Ascending aorta (tissue), 2 donors: ENCODE data around the gene ACTR1A. TPM values are rescaled to one million over a fixed set of nuclear protein-coding genes. Genes with fewer than 3 reads are reported as not detected.
"Not testable (repeated sequence)": the region's sequence is repeated elsewhere in the genome, so short reads cannot be mapped to it uniquely, and the experiment has no call there.

ENCODE experiments used
- DNase-seq, 2 donors: peaks; one replicate each; pipeline ENCODE4 v3.0.0-alpha.2; 2019; ENCODE audit warnings: low spot score in 2 of 2
- H3K27ac ChIP-seq, 2 donors: fragments of 200-600 bp; sonication (generic); one replicate each; pipeline ENCODE4 v1.5.1; 2016 to 2017; ENCODE audit warnings: mild to moderate bottlenecking in 1 of 2
- H3K27me3 ChIP-seq: fragments of 200-600 bp; sonication (generic); one replicate; pipeline ENCODE4 v1.5.1; 2017
- H3K36me3 ChIP-seq, 2 donors: fragments of 200-600 bp; sonication (generic); one replicate each; pipeline ENCODE4 v1.5.1; 2016
- H3K4me1 ChIP-seq, 2 donors: fragments of 200-600 bp; sonication (generic); one replicate each; pipeline ENCODE4 v1.5.1; 2016 to 2017; ENCODE audit warnings: mild to moderate bottlenecking in 1 of 2
- H3K4me3 ChIP-seq, 2 donors: fragments of 200-600 bp; sonication (generic); one replicate each; pipeline ENCODE4 v1.5.1; 2016 to 2017; ENCODE audit warnings: mild to moderate bottlenecking in 1 of 2
- H3K9me3 ChIP-seq, 2 donors: fragments of 200-600 bp; sonication (generic); one replicate each; pipeline ENCODE4 v1.5.1; 2016
- intact Hi-C: fragments of 100-400 bp; cut with DNase I; formaldehyde crosslinking; loops from one replicate; pipeline ENCODE4 v1.15.1; 2023
- total RNA-seq: library from RNA; depleted of rRNA; stranded (reverse); fragments of >200 nt; gene quantifications from one replicate; pipeline ENCODE4 v1.1.0, GENCODE V29; 2016
- TF ChIP-seq, protein P1 (sequence below), 3 experiments: fragments of 200-600 bp in 2 of 3; fragments of 450-650 bp in 1 of 3; sonication (generic) in 2 of 3; IDR thresholded peaks; one replicate each; pipeline ENCODE4 v1.5.1; 2016 to 2019; ENCODE audit warnings: antibody characterized with exemption in 3 of 3, mild to moderate bottlenecking in 1 of 3, moderate library complexity in 1 of 3

Gene ACTR1A
- total RNA-seq, 1 donor from 2014 or later: 200 TPM

- peak overlapping the region; percentile 24 to 88 for H3K27ac ChIP-seq
- H3K27me3 ChIP-seq: no peaks in the 10 kb centered on the region
- TF ChIP-seq, protein P1, sequence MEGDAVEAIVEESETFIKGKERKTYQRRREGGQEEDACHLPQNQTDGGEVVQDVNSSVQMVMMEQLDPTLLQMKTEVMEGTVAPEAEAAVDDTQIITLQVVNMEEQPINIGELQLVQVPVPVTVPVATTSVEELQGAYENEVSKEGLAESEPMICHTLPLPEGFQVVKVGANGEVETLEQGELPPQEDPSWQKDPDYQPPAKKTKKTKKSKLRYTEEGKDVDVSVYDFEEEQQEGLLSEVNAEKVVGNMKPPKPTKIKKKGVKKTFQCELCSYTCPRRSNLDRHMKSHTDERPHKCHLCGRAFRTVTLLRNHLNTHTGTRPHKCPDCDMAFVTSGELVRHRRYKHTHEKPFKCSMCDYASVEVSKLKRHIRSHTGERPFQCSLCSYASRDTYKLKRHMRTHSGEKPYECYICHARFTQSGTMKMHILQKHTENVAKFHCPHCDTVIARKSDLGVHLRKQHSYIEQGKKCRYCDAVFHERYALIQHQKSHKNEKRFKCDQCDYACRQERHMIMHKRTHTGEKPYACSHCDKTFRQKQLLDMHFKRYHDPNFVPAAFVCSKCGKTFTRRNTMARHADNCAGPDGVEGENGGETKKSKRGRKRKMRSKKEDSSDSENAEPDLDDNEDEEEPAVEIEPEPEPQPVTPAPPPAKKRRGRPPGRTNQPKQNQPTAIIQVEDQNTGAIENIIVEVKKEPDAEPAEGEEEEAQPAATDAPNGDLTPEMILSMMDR (IDR thresholded peaks at IDR 0.05): no peak
- peak overlapping the region; percentile 93 to 100 for H3K4me3 ChIP-seq
- no peak for DNase-seq
- intact Hi-C loops: loop anchor here (1.0 to 10.0 kb wide), 11 partner anchors 40 to 1147 kb away; partner anchors contain the start of genes ARL3, BTRC, C10orf95 and CUEDC2
- no peaks in the 10 kb centered on the region for H3K9me3 ChIP-seq
- peaks cover 9 to 22% of the 10 kb centered on the region in 2 donors for H3K4me1 ChIP-seq
- no peaks in the 10 kb centered on the region for H3K36me3 ChIP-seq
Observed at GRCh38 chr10:102501201-102502028, 1.1 kb downstream of the ACTR1A start.

- peaks cover 9 to 24% of the 10 kb centered on the region in 2 donors for H3K4me1 ChIP-seq
- H3K9me3 ChIP-seq, H3K27ac ChIP-seq, H3K27me3 ChIP-seq, H3K36me3 ChIP-seq, H3K4me3 ChIP-seq: not testable (repeated sequence)
- intact Hi-C loops: loop anchor here (5.0 to 10.0 kb wide), 3 partner anchors 97 to 1146 kb away; partner anchors contain the start of genes BTRC and PITX3
- peak in 1 of 2 donors; percentile 59 for DNase-seq
Observed at GRCh38 chr10:102500686-102501085, 1.8 kb downstream of the ACTR1A start.

DNA sequence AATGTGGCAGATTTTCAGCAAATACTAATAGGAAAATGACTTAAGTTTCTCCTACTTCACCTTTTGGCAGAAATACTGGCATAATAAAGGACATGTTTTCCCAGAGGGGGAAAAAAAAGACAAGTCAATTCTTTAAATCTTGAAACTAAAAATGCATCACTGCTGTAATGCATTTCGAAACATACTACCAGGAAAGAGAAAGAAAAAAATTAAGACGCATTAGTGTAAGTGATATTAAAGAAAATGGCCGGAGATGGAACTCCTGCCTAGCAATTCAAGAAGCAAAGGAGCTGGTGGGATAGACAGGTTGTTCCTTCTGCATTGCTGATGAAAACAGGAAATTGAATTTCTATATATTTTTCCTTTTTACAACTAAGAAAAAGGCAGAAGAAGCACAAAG lies 3.2 kb downstream of the ACTR1A start:
- no peaks in the 10 kb centered on the region for H3K27me3 ChIP-seq
- H3K9me3 ChIP-seq: no peaks in the 10 kb centered on the region
- intact Hi-C loops: no loop called here
- H3K27ac ChIP-seq: no peak overlapping the region
- H3K4me3 ChIP-seq: no peak overlapping the region
- no peaks in the 10 kb centered on the region for H3K36me3 ChIP-seq
- DNase-seq: no peak
- TF ChIP-seq, protein P1 (IDR thresholded peaks at IDR 0.05): no peak
- H3K4me1 ChIP-seq: peaks cover 6 to 15% of the 10 kb centered on the region in 2 donors

DNA sequence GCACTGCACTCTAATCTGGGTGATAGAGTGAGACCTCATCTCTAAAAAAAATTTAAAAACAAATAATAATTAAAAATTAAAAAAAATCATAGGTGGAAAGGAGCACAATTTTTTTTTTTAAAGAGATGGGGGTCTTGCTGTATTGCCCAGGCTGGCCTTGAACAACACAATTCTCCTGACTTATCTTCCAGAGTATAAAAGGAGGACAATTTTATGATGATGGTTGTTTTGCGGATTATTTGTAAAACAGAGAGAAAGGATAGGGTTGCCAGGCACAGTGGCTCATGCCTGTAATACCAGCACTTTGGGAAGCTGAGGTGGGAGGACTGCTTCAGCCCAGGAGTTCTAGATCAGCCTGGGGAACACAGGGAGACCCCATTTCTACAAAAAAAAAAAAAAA lies 5.0 kb downstream of the ACTR1A start:
- H3K9me3 ChIP-seq: no peaks in the 10 kb centered on the region
- H3K27ac ChIP-seq: no peak overlapping the region
- peaks cover 9 to 22% of the 10 kb centered on the region in 2 donors for H3K4me1 ChIP-seq
- intact Hi-C loops: no loop called here
- H3K4me3 ChIP-seq: no peak overlapping the region
- TF ChIP-seq, protein P1 (IDR thresholded peaks at IDR 0.05): no peak
- no peak for DNase-seq
- H3K27me3 ChIP-seq: no peaks in the 10 kb centered on the region
- peaks cover 0 to 4% of the 10 kb centered on the region in 2 donors for H3K36me3 ChIP-seq

GRCh38 chr10:102493771-102494170 lies 8.7 kb downstream of the ACTR1A start:
- TF ChIP-seq, protein P1 (IDR thresholded peaks at IDR 0.05): no peak
- intact Hi-C loops: no loop called here
- H3K4me1 ChIP-seq: peaks cover 3 to 19% of the 10 kb centered on the region in 2 donors
- H3K36me3 ChIP-seq: peaks cover 14 to 22% of the 10 kb centered on the region in 2 donors
- no peak for DNase-seq
- H3K4me3 ChIP-seq: no peak overlapping the region
- H3K9me3 ChIP-seq: no peaks in the 10 kb centered on the region
- no peak overlapping the region for H3K27ac ChIP-seq
- no peaks in the 10 kb centered on the region for H3K27me3 ChIP-seq

GRCh38 chr10:102492983-102493382 lies 9.5 kb downstream of the ACTR1A start:
- intact Hi-C loops: no loop called here
- Histone ChIP-seq H3K27ac (no peak overlapping the region), H3K36me3 (peaks cover 22 to 30% of the 10 kb centered on the region in 2 donors), H3K4me3 (no peak overlapping the region), H3K9me3 (no peaks in the 10 kb centered on the region), H3K27me3 (no peaks in the 10 kb centered on the region), H3K4me1 (peaks cover 3 to 14% of the 10 kb centered on the region in 2 donors)
- TF ChIP-seq, protein P1 (IDR thresholded peaks at IDR 0.05): no peak
- DNase-seq: no peak
